Smooth muscle cell (in vitro differentiated cells): ENCODE results near the gene MYO1B. TPM values are rescaled to one million over a fixed set of nuclear protein-coding genes. Genes with fewer than 3 reads are reported as not detected.

Experiments
- DNase-seq: peaks from one replicate; lab custom pipeline; 2025; ENCODE audit not compliant: unreplicated experiment; lab: John Stamatoyannopoulos, UW
- H2AFZ ChIP-seq: fragments of 200-600 bp; sonication (generic); 2 replicates; pipeline ENCODE4 v1.6.0; 2016; ENCODE audit warnings: antibody characterized with exemption, low read depth, mild to moderate bottlenecking
- H3F3A ChIP-seq: fragments of 200-600 bp; sonication (generic); 2 replicates; pipeline ENCODE4 v1.6.0; 2017; ENCODE audit warnings: antibody characterized with exemption, low read depth
- H3K27ac ChIP-seq: fragments of 200-600 bp; sonication (generic); 2 replicates; pipeline ENCODE4 v1.5.1; 2016; ENCODE audit warnings: low read depth, mild to moderate bottlenecking
- H3K27me3 ChIP-seq: fragments of 200-600 bp; sonication (generic); 2 replicates; pipeline ENCODE4 v1.6.1; 2016; ENCODE audit warnings: low read depth, mild to moderate bottlenecking
- H3K36me3 ChIP-seq: fragments of 200-600 bp; sonication (generic); 2 replicates; pipeline ENCODE4 v1.5.1; 2016; ENCODE audit warnings: low read depth
- H3K4me1 ChIP-seq: fragments of 200-600 bp; sonication (generic); 2 replicates; pipeline ENCODE4 v1.5.1; 2016; ENCODE audit warnings: low read depth
- H3K4me2 ChIP-seq: fragments of 200-600 bp; sonication (generic); 2 replicates; pipeline ENCODE4 v1.6.0; 2016; ENCODE audit warnings: mild to moderate bottlenecking
- H3K4me3 ChIP-seq: fragments of 200-600 bp; sonication (generic); 2 replicates; pipeline ENCODE4 v1.5.1; 2016; ENCODE audit warnings: mild to moderate bottlenecking
- H3K79me2 ChIP-seq: fragments of 200-600 bp; sonication (generic); 2 replicates; pipeline ENCODE4 v1.6.0; 2016; ENCODE audit warnings: low read depth, mild to moderate bottlenecking
- H3K9ac ChIP-seq: fragments of 200-600 bp; sonication (generic); 2 replicates; pipeline ENCODE4 v1.6.0; 2016; ENCODE audit warnings: low read depth
- H3K9me3 ChIP-seq: fragments of 200-600 bp; sonication (generic); replicated peaks from 2 replicates; pipeline ENCODE4 v1.5.1; 2016; ENCODE audit warnings: low read depth
- H4K20me1 ChIP-seq: fragments of 200-600 bp; sonication (generic); 2 replicates; pipeline ENCODE4 v1.6.0; 2016; ENCODE audit warnings: low read depth
- CTCF ChIP-seq: fragments of 200-600 bp; sonication (generic); IDR thresholded peaks from 2 replicates; pipeline ENCODE4 v1.5.1; 2017; ENCODE audit warnings: borderline replicate concordance, mild to moderate bottlenecking, antibody characterized with exemption; ENCODE audit not compliant: insufficient read depth, poor library complexity, severe bottlenecking
- WGBS: methylation state at CpG from one replicate; pipeline ENCODE4 v1.1.7; 2016; ENCODE audit warnings: low lambda C conversion rate; 5-methylcytosine and 5-hydroxymethylcytosine counted together
- polyA plus RNA-seq: library from polyadenylated mRNA; unstranded; fragments of >200 nt; fragmentation: Nextera tagmentation; extraction: Ambion mirVana; gene quantifications from 2 replicates; pipeline ENCODE4 v1.2.1, GENCODE V29; 2016
- total RNA-seq: library from RNA; depleted of rRNA; stranded (reverse); fragments of >200 nt; gene quantifications from 2 replicates; pipeline ENCODE4 v1.2.3, GENCODE V29; 2014

The MYO1B gene
- total and polyA plus RNA-seq, 2 experiments from 2014 or later = 58.8 to 133 TPM

- no peaks in the 10 kb centered on the region for H3K9me3 ChIP-seq
- peaks cover 43% of the 10 kb centered on the region for H3K4me1 ChIP-seq
- H3K36me3 ChIP-seq = no peaks in the 10 kb centered on the region
- H3K79me2 ChIP-seq = peaks cover 58% of the 10 kb centered on the region
- peak overlapping the region; percentile 54 for H3K4me2 ChIP-seq
- DNase-seq = no peak
- H3K27ac ChIP-seq = peak overlapping the region; percentile 90
- TF ChIP-seq CTCF = no peak
- H2AFZ ChIP-seq = no peak overlapping the region
- no peak overlapping the region for H3K4me3 ChIP-seq
- 87% methylated on average over 2 of the region's 2 CpGs for WGBS
- no peaks in the 10 kb centered on the region for H3K27me3 ChIP-seq
- no peak overlapping the region for H3K9ac ChIP-seq
- peaks cover 31% of the 10 kb centered on the region for H4K20me1 ChIP-seq
- H3F3A ChIP-seq = peaks cover 41% of the 10 kb centered on the region
Measured at GRCh38 chr2:191322828-191323506, 77.8 kb downstream of the MYO1B start.

- Histone ChIP-seq H3K4me2 (no peak overlapping the region), H3F3A (peaks cover 27% of the 10 kb centered on the region), H2AFZ (no peak overlapping the region), H3K9me3 (no peaks in the 10 kb centered on the region), H3K27ac (no peak overlapping the region), H3K36me3 (peaks cover 1% of the 10 kb centered on the region), H3K4me1 (peaks cover 25% of the 10 kb centered on the region), H3K4me3 (no peak overlapping the region), H3K79me2 (peaks cover 72% of the 10 kb centered on the region), H3K9ac (no peak overlapping the region), H4K20me1 (peaks cover 36% of the 10 kb centered on the region), H3K27me3 (no peaks in the 10 kb centered on the region)
- no peak for TF ChIP-seq CTCF
- no peak for DNase-seq
- WGBS = 87% methylated on average over 9 of the region's 9 CpGs
Measured at GRCh38 chr2:191325651-191326365, 80.6 kb downstream of the MYO1B start.

DNA sequence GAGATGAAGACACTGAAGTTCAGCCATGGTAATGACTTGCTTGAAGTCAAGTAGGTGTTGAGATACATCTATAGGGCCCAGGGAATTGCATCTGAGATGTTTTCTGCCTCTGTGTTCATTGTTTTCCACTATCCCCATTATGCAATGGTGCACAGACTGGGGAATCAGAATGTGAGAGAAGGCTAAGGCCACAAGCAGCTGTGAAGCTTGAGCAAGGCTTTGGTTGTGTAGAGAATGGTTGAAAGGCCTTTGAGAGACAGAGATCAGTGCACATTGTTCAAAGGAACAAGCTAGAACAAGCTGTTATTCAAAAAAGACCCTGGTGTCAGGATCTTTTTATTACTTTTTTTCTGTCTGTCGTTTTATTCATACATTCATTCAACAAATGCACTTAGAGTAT, 82.3 kb downstream of the MYO1B start:
- Histone ChIP-seq H3F3A (peaks cover 22% of the 10 kb centered on the region), H2AFZ (no peak overlapping the region), H3K36me3 (peaks cover 11% of the 10 kb centered on the region), H3K27me3 (no peaks in the 10 kb centered on the region), H4K20me1 (peaks cover 26% of the 10 kb centered on the region), H3K4me3 (no peak overlapping the region), H3K27ac (no peak overlapping the region), H3K79me2 (peaks cover 82% of the 10 kb centered on the region), H3K9ac (no peak overlapping the region), H3K4me1 (peaks cover 10% of the 10 kb centered on the region), H3K9me3 (no peaks in the 10 kb centered on the region), H3K4me2 (no peak overlapping the region)
- DNase-seq = no peak
- WGBS = 97% methylated on average over 1 of the region's 1 CpG
- no peak for TF ChIP-seq CTCF
